ENCODE data around the gene ZNF326. TPM values are rescaled to one million over a fixed set of nuclear protein-coding genes. Genes with fewer than 3 reads are reported as not detected.

ZNF326 gene
- total RNA-seq, 2 donors from 2014 or later = 31.0 to 36.4 TPM

- Mint-ChIP-seq H3K4me3 (no peak overlapping the region), H3K36me3 (ENCODE audit: low read depth) (no peaks in the 10 kb centered on the region), H3K9me3 (no peaks in the 10 kb centered on the region), H3K27me3 (ENCODE audit: insufficient read depth) (no peaks in the 10 kb centered on the region), H3K4me1 (peaks cover 41% of the 10 kb centered on the region), H3K27ac (no peak overlapping the region)
- Histone ChIP-seq H3K4me3 (ENCODE audit: low read length) (no peak overlapping the region), H3K27ac (ENCODE audit: low read depth, low read length) (no peak overlapping the region), H3K4me1 (ENCODE audit: control insufficient read depth, insufficient read depth, low read length) (peaks cover 8% of the 10 kb centered on the region), H3K36me3 (ENCODE audit: control insufficient read depth, insufficient read depth, low read length) (no peaks in the 10 kb centered on the region), H3K9me3 (ENCODE audit: control insufficient read depth, low read length) (no peaks in the 10 kb centered on the region), H3K9ac (ENCODE audit: extremely low read depth, low read length, poor library complexity, severe bottlenecking) (no peak overlapping the region), H3K27me3 (ENCODE audit: control insufficient read depth, insufficient read depth, low read length, poor library complexity, severe bottlenecking) (no peaks in the 10 kb centered on the region)
- peak; percentile 81 for DNase-seq
- TF ChIP-seq CTCF (conservative IDR thresholded peaks at IDR 0.05) = peak; percentile 63
- 59% methylated on average over 1 of the region's 1 CpG; no CpG with 5 or more reads in 1 of the 2 experiments for WGBS, 2 experiments (ENCODE audit: insufficient coverage in 1 of 2, insufficient read length in 1 of 2)
Observed at GRCh38 chr1:89953131-89953626, 41.7 kb upstream of the ZNF326 start.

GRCh38 chr1:89953929-89954328 is 41.0 kb upstream of the ZNF326 start:
- H3K4me3 ChIP-seq (ENCODE audit: low read length) = no peak overlapping the region
- no peaks in the 10 kb centered on the region for H3K36me3 Mint-ChIP-seq (ENCODE audit: low read depth)
- peaks cover under 1% of the 10 kb centered on the region for H3K9me3 ChIP-seq (ENCODE audit: control insufficient read depth, low read length)
- no peak overlapping the region for H3K27ac Mint-ChIP-seq
- no peak overlapping the region for H3K4me3 Mint-ChIP-seq
- peaks cover 2% of the 10 kb centered on the region for H3K9me3 Mint-ChIP-seq
- WGBS, 2 experiments (ENCODE audit: insufficient coverage in 1 of 2, insufficient read length in 1 of 2) = 94% methylated on average over 1 of the region's 1 CpG; no CpG with 5 or more reads in 1 of the 2 experiments
- DNase-seq = no peak
- no peak overlapping the region for H3K27ac ChIP-seq (ENCODE audit: low read depth, low read length)
- TF ChIP-seq CTCF (conservative IDR thresholded peaks at IDR 0.05) = no peak
- H3K4me1 Mint-ChIP-seq = peaks cover 41% of the 10 kb centered on the region
- H3K27me3 Mint-ChIP-seq (ENCODE audit: insufficient read depth) = no peaks in the 10 kb centered on the region
- peaks cover 8% of the 10 kb centered on the region for H3K4me1 ChIP-seq (ENCODE audit: control insufficient read depth, insufficient read depth, low read length)
- H3K27me3 ChIP-seq (ENCODE audit: control insufficient read depth, insufficient read depth, low read length, poor library complexity, severe bottlenecking) = no peaks in the 10 kb centered on the region
- no peaks in the 10 kb centered on the region for H3K36me3 ChIP-seq (ENCODE audit: control insufficient read depth, insufficient read depth, low read length)
- no peak overlapping the region for H3K9ac ChIP-seq (ENCODE audit: extremely low read depth, low read length, poor library complexity, severe bottlenecking)

GRCh38 chr1:89954401-89954800 is 40.5 kb upstream of the ZNF326 start:
- H3K27me3 ChIP-seq (ENCODE audit: control insufficient read depth, insufficient read depth, low read length, poor library complexity, severe bottlenecking) = no peaks in the 10 kb centered on the region
- H3K9me3 ChIP-seq (ENCODE audit: control insufficient read depth, low read length) = peaks cover 6% of the 10 kb centered on the region
- no peak overlapping the region for H3K27ac ChIP-seq (ENCODE audit: low read depth, low read length)
- H3K36me3 Mint-ChIP-seq (ENCODE audit: low read depth) = no peaks in the 10 kb centered on the region
- H3K9me3 Mint-ChIP-seq = peaks cover 6% of the 10 kb centered on the region
- no peak for TF ChIP-seq CTCF (conservative IDR thresholded peaks at IDR 0.05)
- no peaks in the 10 kb centered on the region for H3K27me3 Mint-ChIP-seq (ENCODE audit: insufficient read depth)
- 84 to 91% methylated on average over 1 of the region's 1 CpG for WGBS, 2 experiments (ENCODE audit: insufficient coverage in 1 of 2, insufficient read length in 1 of 2)
- H3K4me3 Mint-ChIP-seq = no peak overlapping the region
- H3K9ac ChIP-seq (ENCODE audit: extremely low read depth, low read length, poor library complexity, severe bottlenecking) = no peak overlapping the region
- no peaks in the 10 kb centered on the region for H3K36me3 ChIP-seq (ENCODE audit: control insufficient read depth, insufficient read depth, low read length)
- H3K4me1 Mint-ChIP-seq = peaks cover 41% of the 10 kb centered on the region
- DNase-seq = no peak
- no peak overlapping the region for H3K4me3 ChIP-seq (ENCODE audit: low read length)
- H3K27ac Mint-ChIP-seq = no peak overlapping the region
- peaks cover 8% of the 10 kb centered on the region for H3K4me1 ChIP-seq (ENCODE audit: control insufficient read depth, insufficient read depth, low read length)
